Neuronal stem cell (in vitro differentiated cells): ENCODE measurements around the gene ARHGAP24.

Source experiments
- DNase-seq: peaks from one replicate; pipeline ENCODE4 v3.0.0-alpha.2; 2013; ENCODE audit warnings: low spot score
- H2AFZ ChIP-seq: one replicate; pipeline ENCODE4 v1.6.1; 2013; ENCODE audit warnings: mild to moderate bottlenecking, low read length, inconsistent platforms
- H2AK5ac ChIP-seq: 2 replicates; pipeline ENCODE4 v1.6.1; 2013; ENCODE audit warnings: low read depth, mild to moderate bottlenecking, inconsistent platforms, low read length, moderate library complexity, mixed read lengths
- H2BK120ac ChIP-seq: 2 replicates; pipeline ENCODE4 v1.6.1; 2013; ENCODE audit warnings: low read depth, mild to moderate bottlenecking, inconsistent platforms, low read length, moderate library complexity, mixed read lengths
- H2BK12ac ChIP-seq: one replicate; pipeline ENCODE4 v1.6.1; 2013; ENCODE audit warnings: low read length, inconsistent platforms
- H2BK15ac ChIP-seq: 2 replicates; pipeline ENCODE4 v1.6.1; 2013; ENCODE audit warnings: mild to moderate bottlenecking, low read length, inconsistent platforms, mixed read lengths
- H2BK5ac ChIP-seq: one replicate; pipeline ENCODE4 v1.6.1; 2013; ENCODE audit warnings: inconsistent platforms, mild to moderate bottlenecking, low read length, moderate library complexity
- H3K14ac ChIP-seq: one replicate; pipeline ENCODE4 v1.6.1; 2013; ENCODE audit warnings: low read length, inconsistent platforms
- H3K18ac ChIP-seq: 2 replicates; pipeline ENCODE4 v1.6.1; 2013; ENCODE audit warnings: low read length, inconsistent platforms
- H3K23ac ChIP-seq: 2 replicates; pipeline ENCODE4 v1.6.1; 2013; ENCODE audit warnings: low read depth, mild to moderate bottlenecking, mixed read lengths, low read length, inconsistent platforms; ENCODE audit not compliant: poor library complexity
- H3K27ac ChIP-seq: replicated peaks from 3 replicates; pipeline ENCODE4 v1.5.1; 2013; ENCODE audit warnings: low read length, inconsistent platforms
- H3K27me3 ChIP-seq, 3 experiments: 2 replicates each; pipeline ENCODE4 v1.6.1; 2013; ENCODE audit warnings: low read length in 3 of 3, mild to moderate bottlenecking in 2 of 3, inconsistent platforms in 1 of 3, low read depth in 1 of 3, mixed read lengths in 1 of 3, moderate library complexity in 1 of 3; ENCODE audit not compliant: control insufficient read depth in 3 of 3, insufficient read depth in 3 of 3
- H3K36me3 ChIP-seq, 2 donors: replicated peaks in 1 of 2; 2 replicates each; pipeline ENCODE4 v1.6.1; 2013; ENCODE audit warnings: low read length in 2 of 2; ENCODE audit not compliant: control insufficient read depth in 2 of 2, insufficient read depth in 2 of 2
- H3K4ac ChIP-seq: 2 replicates; pipeline ENCODE4 v1.6.1; 2013; ENCODE audit warnings: inconsistent platforms, mild to moderate bottlenecking, low read length, moderate library complexity
- H3K4me1 ChIP-seq, 2 donors: 1 replicate in 1 of 2; 2 replicates in 1 of 2; pipeline ENCODE4 v1.6.1; 2013; ENCODE audit warnings: low read length in 2 of 2, low read depth in 1 of 2; ENCODE audit not compliant: control insufficient read depth in 2 of 2, insufficient read depth in 1 of 2
- H3K4me2 ChIP-seq: one replicate; pipeline ENCODE4 v1.6.1; 2013; ENCODE audit warnings: mild to moderate bottlenecking, low read length, inconsistent platforms; ENCODE audit not compliant: insufficient read depth, poor library complexity, severe bottlenecking
- H3K4me3 ChIP-seq, 2 donors: 2 replicates each; pipeline ENCODE4 v1.5.1; 2013; ENCODE audit warnings: low read length in 2 of 2, mild to moderate bottlenecking in 2 of 2, inconsistent platforms in 1 of 2, moderate library complexity in 1 of 2
- H3K79me1 ChIP-seq: one replicate; pipeline ENCODE4 v1.6.1; 2013; ENCODE audit warnings: low read depth, mild to moderate bottlenecking, inconsistent platforms, low read length, moderate library complexity
- H3K9ac ChIP-seq: one replicate; pipeline ENCODE4 v1.6.1; 2013; ENCODE audit warnings: mild to moderate bottlenecking, low read depth, low read length, inconsistent platforms; ENCODE audit not compliant: poor library complexity
- H3K9me3 ChIP-seq, 2 donors: replicated peaks in 1 of 2; 2 replicates each; pipeline versions ENCODE3 to v1.6.1; 2013; ENCODE audit warnings: low read length in 2 of 2, mild to moderate bottlenecking in 2 of 2, inconsistent platforms in 1 of 2, low read depth in 1 of 2, mixed read lengths in 1 of 2, moderate library complexity in 1 of 2; ENCODE audit not compliant: control insufficient read depth in 2 of 2, insufficient read depth in 1 of 2
- H4K8ac ChIP-seq: one replicate; pipeline ENCODE4 v1.6.1; 2013; ENCODE audit warnings: low read depth, mild to moderate bottlenecking, inconsistent platforms, low read length, moderate library complexity
- H4K91ac ChIP-seq: one replicate; pipeline ENCODE4 v1.6.1; 2013; ENCODE audit warnings: low read length, low read depth, mild to moderate bottlenecking, inconsistent platforms; ENCODE audit not compliant: poor library complexity
- WGBS, 2 donors: extraction: QIAGEN DNeasy Blood & Tissue Kit; methylation state at CpG; one replicate each; pipeline ENCODE4 v1.1.7; 2013; ENCODE audit warnings: missing lambda C conversion rate in 2 of 2, mixed read lengths in 1 of 2; ENCODE audit not compliant: insufficient read length in 2 of 2, insufficient replicate concordance in 1 of 2; ENCODE audit errors: extremely low coverage in 2 of 2; 5-methylcytosine and 5-hydroxymethylcytosine counted together

ARHGAP24 gene

GRCh38 chr4:86033171-86033570, 558.2 kb downstream of the ARHGAP24 start:
- no peak overlapping the region for H2AK5ac ChIP-seq
- H3K27me3 ChIP-seq, result no peaks in the 10 kb centered on the region
- H3K4me2 ChIP-seq, result no peak overlapping the region
- H4K8ac ChIP-seq, result no peak overlapping the region
- H4K91ac ChIP-seq, result no peak overlapping the region
- no peaks in the 10 kb centered on the region for H3K79me1 ChIP-seq
- H3K23ac ChIP-seq, result no peak overlapping the region
- H2BK5ac ChIP-seq, result no peak overlapping the region
- H3K18ac ChIP-seq, result no peak overlapping the region
- no peak overlapping the region for H2BK12ac ChIP-seq
- no peak overlapping the region for H3K27ac ChIP-seq
- H3K4me1 ChIP-seq, result no peaks in the 10 kb centered on the region
- no peak overlapping the region for H3K4ac ChIP-seq
- DNase-seq, result no peak
- H2AFZ ChIP-seq, result no peak overlapping the region
- H3K9me3 ChIP-seq, result no peaks in the 10 kb centered on the region
- H3K36me3 ChIP-seq, result peaks cover 2 to 97% of the 10 kb centered on the region in 2 donors
- H2BK120ac ChIP-seq, result no peak overlapping the region
- H2BK15ac ChIP-seq, result no peak overlapping the region
- no CpG with 5 or more reads among the region's 4 CpGs for WGBS, 2 donors
- no peak overlapping the region for H3K14ac ChIP-seq
- no peak overlapping the region for H3K9ac ChIP-seq
- H3K4me3 ChIP-seq, result no peak overlapping the region

- WGBS, 2 donors, result no CpG with 5 or more reads among the region's 2 CpGs
- H2AK5ac ChIP-seq, result no peak overlapping the region
- no peak overlapping the region for H4K8ac ChIP-seq
- no peak overlapping the region for H3K9ac ChIP-seq
- H3K18ac ChIP-seq, result no peak overlapping the region
- no peak overlapping the region for H3K23ac ChIP-seq
- no peaks in the 10 kb centered on the region for H3K9me3 ChIP-seq
- H2BK12ac ChIP-seq, result no peak overlapping the region
- no peak overlapping the region for H4K91ac ChIP-seq
- H3K4ac ChIP-seq, result no peak overlapping the region
- no peak for DNase-seq
- no peak overlapping the region for H2BK5ac ChIP-seq
- no peaks in the 10 kb centered on the region for H3K79me1 ChIP-seq
- H3K27me3 ChIP-seq, result no peaks in the 10 kb centered on the region
- H3K27ac ChIP-seq, result no peak overlapping the region
- no peak overlapping the region for H3K4me2 ChIP-seq
- H2BK120ac ChIP-seq, result no peak overlapping the region
- H3K4me1 ChIP-seq, result no peaks in the 10 kb centered on the region
- H3K14ac ChIP-seq, result no peak overlapping the region
- H3K4me3 ChIP-seq, result no peak overlapping the region
- H2BK15ac ChIP-seq, result no peak overlapping the region
- no peak overlapping the region for H2AFZ ChIP-seq
- H3K36me3 ChIP-seq, result peaks cover 4 to 97% of the 10 kb centered on the region in 2 donors
Measured at GRCh38 chr4:86034616-86035015, 559.7 kb downstream of the ARHGAP24 start.

GRCh38 chr4:86035688-86036087, 560.7 kb downstream of the ARHGAP24 start:
- Histone ChIP-seq H2BK120ac (no peak overlapping the region), H3K23ac (no peak overlapping the region), H3K27ac (no peak overlapping the region), H3K4me1 (no peaks in the 10 kb centered on the region), H3K27me3 (no peaks in the 10 kb centered on the region), H3K9me3 (peaks cover 0 to 4% of the 10 kb centered on the region in 2 donors), H3K18ac (no peak overlapping the region), H2BK5ac (no peak overlapping the region), H3K4me3 (no peak overlapping the region), H3K36me3 (peaks cover 4 to 97% of the 10 kb centered on the region in 2 donors), H4K91ac (no peak overlapping the region), H3K4ac (no peak overlapping the region), H3K9ac (no peak overlapping the region), H2AK5ac (no peak overlapping the region), H3K79me1 (no peaks in the 10 kb centered on the region), H2AFZ (no peak overlapping the region), H3K14ac (no peak overlapping the region), H2BK15ac (no peak overlapping the region), H3K4me2 (no peak overlapping the region), H2BK12ac (no peak overlapping the region), H4K8ac (no peak overlapping the region)
- DNase-seq, result no peak
- WGBS, 2 donors, result no CpG with 5 or more reads among the region's 1 CpG

DNA sequence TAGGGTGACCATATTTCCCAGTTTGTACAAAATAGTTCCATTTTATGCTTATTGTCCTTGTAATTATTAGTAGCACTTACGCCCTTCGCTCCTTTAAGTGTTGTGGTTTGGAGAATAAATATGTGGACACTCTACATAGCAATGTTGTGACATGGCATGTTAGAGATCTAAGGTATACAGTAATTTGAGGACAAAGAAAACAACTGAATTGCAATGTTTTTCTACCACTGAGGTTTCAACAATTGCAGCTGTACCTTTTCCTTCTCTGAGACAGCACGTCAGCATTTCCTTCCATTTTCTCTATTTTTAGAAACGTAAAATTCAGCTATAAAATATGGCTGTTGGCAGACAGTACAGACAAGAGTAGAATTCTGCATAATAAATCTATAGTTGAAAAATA, 561.8 kb downstream of the ARHGAP24 start:
- Histone ChIP-seq H2BK120ac (no peak overlapping the region), H3K9ac (no peak overlapping the region), H3K36me3 (peaks cover 4 to 93% of the 10 kb centered on the region in 2 donors), H2BK12ac (no peak overlapping the region), H2BK5ac (no peak overlapping the region), H3K4ac (no peak overlapping the region), H3K27me3 (no peaks in the 10 kb centered on the region), H3K4me3 (no peak overlapping the region), H3K23ac (no peak overlapping the region), H3K18ac (no peak overlapping the region), H3K4me2 (no peak overlapping the region), H2AFZ (no peak overlapping the region), H3K4me1 (no peaks in the 10 kb centered on the region), H3K14ac (no peak overlapping the region), H2AK5ac (no peak overlapping the region), H3K9me3 (peaks cover 0 to 5% of the 10 kb centered on the region in 2 donors), H4K91ac (no peak overlapping the region), H2BK15ac (no peak overlapping the region), H4K8ac (no peak overlapping the region), H3K79me1 (no peaks in the 10 kb centered on the region), H3K27ac (no peak overlapping the region)
- no CpG with 5 or more reads among the region's 4 CpGs for WGBS, 2 donors
- no peak for DNase-seq
